Gastrocnemius medialis (tissue), 4 donors: ENCODE results near the gene MRPL12. TPM values are rescaled to one million over a fixed set of nuclear protein-coding genes. Genes with fewer than 3 reads are reported as not detected.

Experiments used
- ATAC-seq, 2 donors: fragments of 150-250 bp; one replicate each; pipeline ENCODE4 v1.9.1; 2016
- DNase-seq, 2 donors: peaks; one replicate each; pipeline ENCODE4 v3.0.0-alpha.2; 2019
- H3K27ac ChIP-seq, 4 donors: fragments of 200-600 bp; sonication (generic); 1 replicate in 1 of 4; 2 replicates in 3 of 4; pipeline ENCODE4 v1.5.1; 2016 to 2018; ENCODE audit warnings: mild to moderate bottlenecking in 2 of 4, moderate library complexity in 1 of 4
- H3K27me3 ChIP-seq, 3 donors: fragments of 200-600 bp; sonication (generic) in 2 of 3; 1 replicate in 1 of 3; 2 replicates in 2 of 3; pipeline versions ENCODE4 v1.5.1 to v1.6.0; 2016 to 2019; ENCODE audit warnings: mild to moderate bottlenecking in 1 of 3, moderate library complexity in 1 of 3
- H3K36me3 ChIP-seq, 2 donors: fragments of 200-600 bp; sonication (generic) in 1 of 2; one replicate each; pipeline ENCODE4 v1.5.1; 2017 to 2018
- H3K4me1 ChIP-seq, 2 donors: fragments of 200-600 bp; sonication (generic) in 1 of 2; one replicate each; pipeline ENCODE4 v1.5.1; 2016 to 2017; ENCODE audit warnings: mild to moderate bottlenecking in 2 of 2
- H3K4me3 ChIP-seq, 4 donors: fragments of 200-600 bp; sonication (generic) in 3 of 4; 1 replicate in 1 of 4; 2 replicates in 3 of 4; pipeline ENCODE4 v1.5.1; 2016 to 2019; ENCODE audit warnings: mild to moderate bottlenecking in 2 of 4
- H3K9me3 ChIP-seq, 3 donors: fragments of 200-600 bp; sonication (generic) in 2 of 3; 1 replicate in 1 of 3; 2 replicates in 2 of 3; pipeline ENCODE4 v1.5.1; 2016 to 2019
- POLR2A ChIP-seq, 2 donors: fragments of 450-650 bp; IDR thresholded peaks; one replicate each; pipeline ENCODE4 v1.6.1; 2017; ENCODE audit warnings: antibody characterized with exemption in 2 of 2, mild to moderate bottlenecking in 2 of 2, moderate library complexity in 2 of 2
- in situ Hi-C, 4 donors: fragments of 200-750 bp; cut with MboI; loops; one replicate each; pipeline versions ENCODE4 v1.15.0 to v1.8.0; 2017; ENCODE audit warnings: low sequenced_read_pairs in 4 of 4
- intact Hi-C: fragments of 100-400 bp; cut with DNase I; formaldehyde crosslinking; loops from one replicate; pipeline ENCODE4 v1.15.1; 2023; ENCODE audit warnings: low total_unique reads
- microRNA-seq, 2 donors: library from miRNA; unstranded; fragments of <30 nt; microRNA quantifications; one replicate each; pipeline ENCODE4, GENCODE V29; 2016; ENCODE audit warnings: borderline replicate concordance in 2 of 2
- total RNA-seq, 4 donors: library from RNA; depleted of rRNA; stranded (reverse); fragments of >200 nt; gene quantifications; one replicate each; pipeline versions ENCODE4 v1.1.0 to v1.2.3, GENCODE V29; 2016
- TF ChIP-seq, protein P1 (sequence below), 5 experiments: fragments of 450-650 bp in 3 of 5; fragments of 200-600 bp in 2 of 5; sonication (generic) in 2 of 5; IDR thresholded peaks in 4 of 5; conservative IDR thresholded peaks in 1 of 5; 1 replicate in 4 of 5; 2 replicates in 1 of 5; pipeline ENCODE4 v1.5.1; 2016 to 2019; ENCODE audit warnings: antibody characterized with exemption in 5 of 5, mild to moderate bottlenecking in 3 of 5, moderate library complexity in 3 of 5

Gene MRPL12
- total RNA-seq, 4 donors from 2014 or later, result 79.1 to 117 (median 94.1) TPM

DNA sequence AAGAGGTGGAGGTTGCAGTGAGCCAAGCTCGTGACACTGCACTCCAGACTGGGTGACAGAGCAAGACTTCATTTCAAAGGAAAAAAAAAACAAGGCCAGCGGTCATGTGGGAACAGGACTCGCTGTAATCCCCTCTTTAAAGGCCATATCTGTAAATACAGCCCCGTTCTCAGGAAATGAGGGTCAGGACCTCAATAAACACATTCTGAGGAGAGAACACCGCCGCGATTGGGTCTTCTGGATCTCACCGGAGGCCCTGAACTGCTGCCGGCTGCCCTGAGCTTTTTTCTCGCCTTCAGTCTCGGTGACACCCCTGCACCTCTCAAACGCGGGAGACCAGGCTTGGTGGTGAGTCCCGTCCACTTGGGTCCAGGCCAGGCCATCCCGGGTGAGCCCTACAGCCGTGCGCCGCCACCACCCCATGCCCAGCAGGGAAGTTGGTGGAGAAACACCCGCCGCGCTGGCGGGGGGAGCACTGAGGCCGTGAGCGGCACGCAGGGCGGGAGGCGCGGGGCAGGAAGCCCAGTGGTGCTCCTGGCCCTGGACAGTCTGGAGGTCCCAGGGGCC lies 37.3 kb downstream of the MRPL12 start:
- H3K4me3 ChIP-seq, result no peak overlapping the region
- no peak overlapping the region for H3K27ac ChIP-seq
- ATAC-seq, result no peak
- TF ChIP-seq, protein P1, sequence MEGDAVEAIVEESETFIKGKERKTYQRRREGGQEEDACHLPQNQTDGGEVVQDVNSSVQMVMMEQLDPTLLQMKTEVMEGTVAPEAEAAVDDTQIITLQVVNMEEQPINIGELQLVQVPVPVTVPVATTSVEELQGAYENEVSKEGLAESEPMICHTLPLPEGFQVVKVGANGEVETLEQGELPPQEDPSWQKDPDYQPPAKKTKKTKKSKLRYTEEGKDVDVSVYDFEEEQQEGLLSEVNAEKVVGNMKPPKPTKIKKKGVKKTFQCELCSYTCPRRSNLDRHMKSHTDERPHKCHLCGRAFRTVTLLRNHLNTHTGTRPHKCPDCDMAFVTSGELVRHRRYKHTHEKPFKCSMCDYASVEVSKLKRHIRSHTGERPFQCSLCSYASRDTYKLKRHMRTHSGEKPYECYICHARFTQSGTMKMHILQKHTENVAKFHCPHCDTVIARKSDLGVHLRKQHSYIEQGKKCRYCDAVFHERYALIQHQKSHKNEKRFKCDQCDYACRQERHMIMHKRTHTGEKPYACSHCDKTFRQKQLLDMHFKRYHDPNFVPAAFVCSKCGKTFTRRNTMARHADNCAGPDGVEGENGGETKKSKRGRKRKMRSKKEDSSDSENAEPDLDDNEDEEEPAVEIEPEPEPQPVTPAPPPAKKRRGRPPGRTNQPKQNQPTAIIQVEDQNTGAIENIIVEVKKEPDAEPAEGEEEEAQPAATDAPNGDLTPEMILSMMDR (IDR thresholded peaks at IDR 0.05 in 4 of 5, conservative IDR thresholded peaks at IDR 0.05 in 1 of 5), result no peak
- no peak for TF ChIP-seq POLR2A (IDR thresholded peaks at IDR 0.05)
- intact Hi-C loops, result no loop called here
- DNase-seq, result no peak
- in situ Hi-C loops, result no loop called here
- H3K9me3 ChIP-seq, result no peaks in the 10 kb centered on the region
- no peaks in the 10 kb centered on the region for H3K36me3 ChIP-seq
- peaks cover 12 to 31% (median 25%) of the 10 kb centered on the region in 3 donors for H3K27me3 ChIP-seq
- H3K4me1 ChIP-seq, result no peaks in the 10 kb centered on the region

DNA sequence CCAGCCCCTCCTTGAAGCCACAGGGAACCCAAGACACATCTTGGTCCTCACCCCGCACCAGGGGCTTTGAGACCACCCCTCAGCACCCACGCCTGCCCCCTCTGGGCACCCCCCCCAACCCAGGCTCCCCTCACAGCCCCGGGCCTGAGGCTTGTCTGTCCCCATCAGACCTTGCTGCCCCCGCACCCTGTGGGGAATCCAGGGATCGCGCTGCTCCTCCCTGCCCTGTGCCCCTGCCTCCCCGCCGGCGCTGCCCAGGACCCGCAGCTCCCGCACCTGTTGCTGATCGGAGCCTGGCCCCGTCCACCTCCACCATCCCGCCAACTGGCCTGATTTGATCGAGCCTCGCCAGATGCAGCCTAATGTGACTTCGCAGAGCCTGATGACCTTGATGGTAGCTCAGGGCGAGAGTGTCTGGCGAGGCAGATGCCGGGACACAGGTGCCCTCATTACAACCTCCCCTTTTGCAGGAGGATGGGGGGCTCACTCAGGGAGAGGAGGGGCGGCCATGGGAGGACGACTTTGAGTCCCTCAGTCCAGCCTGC lies 38.0 kb downstream of the MRPL12 start:
- Histone ChIP-seq H3K36me3 (no peaks in the 10 kb centered on the region), H3K4me1 (no peaks in the 10 kb centered on the region)

DNA sequence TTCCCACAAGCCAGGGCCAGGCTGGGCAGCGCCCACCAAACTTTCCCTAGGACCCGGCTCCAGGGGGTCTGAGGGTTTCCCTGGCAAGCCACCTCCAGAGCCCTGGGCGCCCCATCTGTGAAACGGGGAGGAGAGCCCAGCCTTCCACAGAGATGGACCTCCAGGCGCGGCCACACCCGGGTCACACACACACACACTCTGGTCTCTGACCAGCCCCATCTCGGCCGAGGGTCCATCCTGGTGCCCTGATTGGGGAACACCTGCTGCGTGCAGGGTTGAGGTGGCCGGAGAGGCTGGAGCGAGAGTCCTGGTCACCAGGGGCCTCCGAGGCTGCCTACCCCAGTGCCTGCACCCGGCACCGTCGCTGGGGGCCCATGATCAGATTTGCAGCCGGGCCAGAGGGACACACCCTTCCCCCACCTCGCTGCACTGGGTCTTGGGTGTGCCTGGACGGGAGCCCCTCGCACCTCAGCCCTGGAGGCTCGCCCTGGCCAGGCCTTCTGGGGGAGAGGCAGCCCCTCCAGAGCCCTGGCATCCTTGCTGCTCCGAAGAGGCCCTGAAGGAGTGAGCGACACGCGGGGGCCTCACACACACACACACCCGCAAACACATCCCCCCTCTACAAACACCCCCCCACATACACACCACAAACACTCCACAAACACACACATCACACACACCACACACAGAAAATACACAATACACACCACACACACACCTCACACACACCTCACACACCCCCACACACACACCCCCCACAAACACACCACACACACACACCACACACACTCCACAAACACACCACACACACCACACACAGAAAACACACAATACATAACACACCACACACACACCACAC lies 38.7 kb downstream of the MRPL12 start:
- no peak overlapping the region for H3K4me3 ChIP-seq
- no peak overlapping the region for H3K27ac ChIP-seq
- TF ChIP-seq POLR2A (IDR thresholded peaks at IDR 0.05), result no peak
- TF ChIP-seq, protein P1 (IDR thresholded peaks at IDR 0.05 in 4 of 5, conservative IDR thresholded peaks at IDR 0.05 in 1 of 5), result no peak
- in situ Hi-C loops, result no loop called here
- no peaks in the 10 kb centered on the region for H3K36me3 ChIP-seq
- ATAC-seq (no peak), DNase-seq (no peak)
- H3K4me1 ChIP-seq, result no peaks in the 10 kb centered on the region
- intact Hi-C loops, result no loop called here
- H3K9me3 ChIP-seq, result no peaks in the 10 kb centered on the region
- peaks cover 12 to 29% (median 22%) of the 10 kb centered on the region in 3 donors for H3K27me3 ChIP-seq

More for the DNA sequence above, 38.0 kb downstream of the MRPL12 start:
- Histone ChIP-seq H3K27ac (no peak overlapping the region), H3K27me3 (peaks cover 12 to 31% (median 25%) of the 10 kb centered on the region in 3 donors), H3K4me3 (no peak overlapping the region), H3K9me3 (no peaks in the 10 kb centered on the region)
- no peak for TF ChIP-seq POLR2A (IDR thresholded peaks at IDR 0.05)
- TF ChIP-seq, protein P1 (IDR thresholded peaks at IDR 0.05 in 4 of 5, conservative IDR thresholded peaks at IDR 0.05 in 1 of 5), result no peak
- in situ Hi-C loops, result no loop called here
- DNase-seq (no peak), ATAC-seq (no peak)
- intact Hi-C loops, result no loop called here

Small RNA genes lying within 50 kb of the gene (microRNA-seq; reads per million reads assigned to microRNA genes)
- 0 to 1.2 reads per million in 2 donors for gene MIR6786

Other genes with a start within 250 kb of the MRPL12 start
- 100 to 1,000 TPM; 322 to 934 (median 415) TPM for gene ACTG1, start 190.6 kb upstream of the MRPL12 start, total RNA-seq
- under 1 TPM in 2 of 4 donors, not detected in 2; 0.20 to 0.46 TPM for gene FSCN2, start 175.0 kb upstream of the MRPL12 start, total RNA-seq
- 10 to 100 TPM; 14.4 to 27.9 (median 15.6) TPM for gene FAAP100, start 151.0 kb upstream of the MRPL12 start, total RNA-seq
- gene NPLOC4, start 66.3 kb upstream of the MRPL12 start, total RNA-seq, result 100 to 1,000 TPM; 176 to 290 (median 263) TPM
- gene TSPAN10, start 66.2 kb upstream of the MRPL12 start, total RNA-seq, result under 1 TPM in 2 of 4 donors, not detected in 2; 0.22 to 0.26 TPM
- gene PDE6G, start 46.8 kb upstream of the MRPL12 start, total RNA-seq, result not detected
- gene OXLD1, start 36.8 kb upstream of the MRPL12 start, total RNA-seq, result 10 to 100 TPM; 15.5 to 32.2 (median 22.2) TPM
- 10 to 100 TPM in 2 of 4 donors, 1 to 10 TPM in 2; 6.7 to 17.1 (median 11.2) TPM for gene CCDC137, start 36.6 kb upstream of the MRPL12 start, total RNA-seq
- gene ARL16, start 19.6 kb upstream of the MRPL12 start, total RNA-seq, result 10 to 100 TPM; 12.9 to 23.6 (median 20.0) TPM
- 100 to 1,000 TPM in 3 of 4 donors, 10 to 100 TPM in 1; 62.1 to 150 (median 113) TPM for gene HGS, start 19.4 kb upstream of the MRPL12 start, total RNA-seq
- gene SLC25A10, start 8.9 kb downstream of the MRPL12 start, total RNA-seq, result 1 to 10 TPM; 3.4 to 9.3 (median 6.7) TPM
- gene GCGR, start 100.8 kb downstream of the MRPL12 start, total RNA-seq, result under 1 TPM in 1 of 4 donors, not detected in 3; 0.29 TPM
- gene MCRIP1, start 129.9 kb downstream of the MRPL12 start, total RNA-seq, result 10 to 100 TPM in 3 of 4 donors, 1 to 10 TPM in 1; 8.3 to 36.2 (median 25.2) TPM
- gene PPP1R27, start 131.7 kb downstream of the MRPL12 start, total RNA-seq, result 100 to 1,000 TPM; 245 to 708 (median 400) TPM
- gene P4HB, start 157.2 kb downstream of the MRPL12 start, total RNA-seq, result 100 to 1,000 TPM; 497 to 717 (median 621) TPM
- gene ARHGDIA, start 168.0 kb downstream of the MRPL12 start, total RNA-seq, result 100 to 1,000 TPM in 1 of 4 donors, 10 to 100 TPM in 3; 52.1 to 122 (median 64.4) TPM
- gene ALYREF, start 188.2 kb downstream of the MRPL12 start, total RNA-seq, result 10 to 100 TPM; 40.9 to 65.3 (median 50.7) TPM
- gene ANAPC11, start 188.4 kb downstream of the MRPL12 start, total RNA-seq, result 100 to 1,000 TPM; 173 to 258 (median 197) TPM
- 1 to 10 TPM in 2 of 4 donors, under 1 TPM in 1, not detected in 1; 0.46 to 1.4 (median 1.1) TPM for gene NPB, start 198.9 kb downstream of the MRPL12 start, total RNA-seq
- gene PCYT2, start 208.0 kb downstream of the MRPL12 start, total RNA-seq, result 10 to 100 TPM; 22.6 to 44.8 (median 37.1) TPM
- 10 to 100 TPM in 1 of 4 donors, 1 to 10 TPM in 3; 7.2 to 11.4 (median 8.3) TPM for gene SIRT7, start 214.8 kb downstream of the MRPL12 start, total RNA-seq
- 10 to 100 TPM; 37.1 to 65.5 (median 51.9) TPM for gene MAFG, start 224.4 kb downstream of the MRPL12 start, total RNA-seq
- 10 to 100 TPM in 3 of 4 donors, 1 to 10 TPM in 1; 5.6 to 16.8 (median 11.6) TPM for gene PYCR1, start 233.9 kb downstream of the MRPL12 start, total RNA-seq
- gene MYADML2, start 243.9 kb downstream of the MRPL12 start, total RNA-seq, result 10 to 100 TPM in 2 of 4 donors, 1 to 10 TPM in 2; 2.9 to 24.9 (median 13.3) TPM